SHP77 (cell line): ENCODE data around the gene ELL.
"Not testable (repeated sequence)": the region's sequence is repeated elsewhere in the genome, so short reads cannot be mapped to it uniquely, and the experiment has no call there.

Experiments
- DNase-seq, 2 experiments: peaks; one replicate each; lab custom pipeline; 2025; lab: John Stamatoyannopoulos, UW

ELL gene

DNA sequence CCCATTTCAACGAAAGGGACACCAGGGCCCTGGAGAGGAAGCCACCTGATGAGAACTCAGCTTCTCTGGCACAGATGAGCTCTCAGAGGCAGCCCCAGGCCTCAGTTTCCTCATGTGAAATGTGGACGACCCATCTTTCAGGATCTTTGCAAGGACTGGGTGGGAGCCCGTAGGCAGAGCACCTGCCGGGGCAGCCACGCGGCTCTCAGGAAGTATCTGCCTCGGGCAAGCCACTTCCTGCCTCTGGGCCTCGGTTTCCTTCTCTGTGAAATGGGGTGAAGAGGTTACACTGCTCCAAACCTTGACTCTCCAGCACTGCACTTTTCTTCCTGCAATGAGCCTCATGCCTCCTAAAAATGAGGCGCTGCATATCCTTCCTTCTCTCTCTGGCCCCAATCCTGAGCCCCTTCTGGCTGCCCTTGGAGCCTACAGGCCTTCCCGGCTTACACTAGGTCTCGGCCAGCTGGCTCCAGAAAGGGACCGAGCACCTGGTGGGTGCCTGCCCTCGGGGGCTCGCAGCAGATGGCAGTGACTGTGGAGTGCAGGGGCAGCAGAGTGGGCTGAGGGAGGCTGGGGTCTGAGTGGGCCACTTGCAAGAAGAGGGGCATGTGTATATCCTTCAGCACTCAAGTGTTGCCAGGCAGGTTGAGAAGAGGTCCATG, 99.2 kb downstream of the ELL start:
- DNase-seq = no peak

DNA sequence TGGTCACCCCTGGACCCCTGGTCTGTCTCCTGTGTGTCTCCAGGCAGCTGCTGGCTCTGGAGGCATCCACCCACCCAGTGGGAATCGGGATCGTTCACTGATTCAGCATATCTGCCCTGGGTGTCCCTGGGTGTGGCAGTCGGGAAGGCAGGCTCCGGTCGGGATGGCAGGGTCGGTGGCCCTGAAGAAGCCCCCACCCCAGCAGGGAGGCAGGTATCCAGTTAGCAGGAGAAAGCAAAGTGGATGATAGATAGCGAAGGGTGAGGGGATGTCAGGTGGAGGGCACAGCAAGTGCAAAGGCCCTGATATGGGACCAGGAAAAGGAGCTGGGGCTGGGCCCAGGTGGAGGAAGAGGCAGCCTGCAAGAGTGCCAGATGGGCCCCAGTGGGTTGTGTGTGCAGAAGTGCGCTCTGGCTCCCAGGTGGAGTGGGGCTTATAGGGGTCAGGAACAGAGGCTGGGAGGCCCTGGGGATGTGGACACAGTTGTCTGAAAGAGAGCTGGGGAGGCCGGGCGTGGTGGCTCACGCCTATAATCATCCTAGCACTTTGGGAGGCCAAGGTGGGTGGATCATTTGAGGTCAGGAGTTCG, 100.4 kb downstream of the ELL start:
- DNase-seq = no peak

DNA sequence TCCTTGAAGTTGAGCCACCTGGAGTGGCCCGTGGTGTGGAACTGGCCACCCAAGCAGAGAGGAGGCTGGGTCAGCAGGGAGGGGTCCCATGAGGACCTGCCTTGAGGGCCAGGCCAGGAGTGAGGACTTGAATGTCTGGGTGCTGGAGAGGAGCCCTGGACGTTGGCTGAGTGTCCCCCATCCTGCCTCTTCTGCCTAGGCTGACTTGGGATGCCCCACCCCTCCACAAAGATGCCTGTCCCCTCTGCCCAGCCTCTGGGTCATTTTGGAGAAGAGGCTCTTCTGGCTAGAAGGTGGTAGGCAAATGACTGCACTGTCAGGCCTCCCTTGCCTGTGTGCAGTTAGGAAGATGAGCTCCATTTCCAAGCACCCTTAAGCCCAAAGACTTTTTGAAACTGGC, 100.9 kb downstream of the ELL start:
- DNase-seq = no peak

DNA sequence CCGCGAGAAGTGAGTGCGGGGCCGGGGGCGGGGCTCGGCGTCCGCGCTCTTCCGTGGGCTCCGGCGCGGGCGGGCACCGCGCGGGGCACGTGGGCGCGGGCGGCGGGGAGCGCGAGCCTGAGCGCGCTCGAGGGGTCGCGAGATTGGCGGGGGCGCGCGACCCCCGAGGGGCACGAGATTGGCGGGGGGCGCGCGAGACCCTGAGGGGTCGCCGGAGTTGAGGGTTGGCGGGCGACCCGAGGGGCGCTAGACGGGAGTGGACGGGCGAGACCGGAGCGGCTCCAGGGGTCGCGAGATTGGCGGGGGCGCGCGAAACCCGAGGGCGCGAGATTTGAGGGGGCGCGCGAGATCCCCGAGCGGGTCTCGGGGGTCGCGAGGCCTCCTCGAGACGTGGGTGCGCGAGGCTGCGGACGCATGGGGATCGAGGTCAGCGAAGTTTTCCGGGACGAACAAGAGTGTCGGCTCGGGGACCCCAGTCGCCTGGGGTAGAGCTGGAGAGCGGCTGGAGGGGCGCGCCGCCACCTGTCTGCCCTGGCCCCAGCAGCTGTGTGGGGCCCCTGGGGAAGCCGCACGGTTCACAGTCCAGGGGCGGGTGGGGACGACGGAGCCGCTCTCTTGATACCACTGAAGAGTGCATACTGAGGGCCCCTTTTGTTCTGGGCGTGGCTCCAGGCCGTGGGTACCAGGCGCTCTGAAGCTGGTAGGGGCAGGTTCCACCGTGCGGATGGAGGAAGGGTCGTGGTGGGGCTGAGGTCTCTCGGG, 102.0 kb downstream of the ELL start:
- peak in 1 of 2 experiments; percentile 31 for DNase-seq

DNA sequence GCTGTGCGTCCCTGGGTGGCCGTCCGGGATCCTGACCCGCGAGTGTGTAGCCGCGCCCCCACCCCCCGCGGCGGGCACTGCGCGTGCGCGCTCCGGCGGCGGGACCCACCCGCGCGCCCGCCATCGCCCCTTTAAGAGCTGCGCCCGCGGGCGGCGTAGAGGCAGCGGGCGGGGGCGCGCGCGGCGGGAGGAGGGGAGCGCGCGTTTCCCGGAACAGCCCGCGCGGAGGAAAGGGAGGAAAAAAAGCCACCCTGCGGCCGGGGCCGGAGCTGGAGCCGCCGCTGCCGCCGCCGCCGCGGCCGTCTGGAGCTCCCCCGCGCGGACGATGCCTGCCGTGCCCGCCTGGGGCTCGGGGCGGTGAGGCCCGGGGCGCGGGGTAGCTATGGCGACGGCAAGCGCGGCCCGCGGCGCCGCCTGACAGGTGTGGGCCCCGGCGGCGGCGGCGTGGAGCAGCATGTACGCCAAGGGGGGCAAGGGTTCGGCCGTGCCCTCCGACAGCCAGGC, 102.6 kb downstream of the ELL start, which contains the start of gene SSBP4:
SSBP4 (plus strand) TSS at position 204 of the 504 bp plus-strand sequence; CDS start at position 455, 251 bp downstream.
- DNase-seq = peak; percentile 63 to 73

DNA sequence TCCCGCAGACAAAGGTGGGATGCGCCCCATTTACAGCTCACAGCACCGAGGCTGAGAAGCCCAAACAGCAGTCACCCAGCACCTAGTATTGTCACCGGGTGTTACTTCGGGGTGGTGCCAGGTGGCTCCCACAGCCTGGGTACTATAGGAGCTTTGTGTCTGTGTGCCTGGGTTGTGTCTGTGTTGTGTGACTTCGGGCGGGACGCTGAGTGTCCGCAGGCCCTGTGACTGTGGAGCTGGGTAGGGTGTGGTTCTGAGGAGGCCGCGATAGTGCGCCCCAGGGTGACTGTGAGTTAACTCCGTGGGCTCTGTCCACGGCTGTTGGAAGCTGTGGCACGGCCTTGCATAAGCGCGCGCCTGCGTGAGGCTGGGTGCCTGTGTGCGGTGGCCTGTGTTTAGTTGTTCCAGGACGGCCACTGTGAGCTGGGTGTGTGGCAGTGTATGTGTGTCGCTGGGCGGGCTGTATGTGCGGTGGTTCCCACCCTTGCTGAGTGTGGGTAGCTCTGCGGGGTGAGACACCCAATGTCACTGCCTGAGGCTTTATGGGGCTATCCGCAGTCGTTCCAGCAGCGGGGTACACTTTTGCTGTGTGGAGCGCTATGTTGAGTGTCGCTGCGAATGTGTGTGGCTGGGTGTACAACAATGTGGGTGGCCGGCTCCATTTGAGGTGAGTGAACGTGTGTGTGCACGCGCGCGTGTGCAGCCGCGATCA, 103.2 kb downstream of the ELL start:
- peak in 1 of 2 experiments; percentile 24 for DNase-seq

DNA sequence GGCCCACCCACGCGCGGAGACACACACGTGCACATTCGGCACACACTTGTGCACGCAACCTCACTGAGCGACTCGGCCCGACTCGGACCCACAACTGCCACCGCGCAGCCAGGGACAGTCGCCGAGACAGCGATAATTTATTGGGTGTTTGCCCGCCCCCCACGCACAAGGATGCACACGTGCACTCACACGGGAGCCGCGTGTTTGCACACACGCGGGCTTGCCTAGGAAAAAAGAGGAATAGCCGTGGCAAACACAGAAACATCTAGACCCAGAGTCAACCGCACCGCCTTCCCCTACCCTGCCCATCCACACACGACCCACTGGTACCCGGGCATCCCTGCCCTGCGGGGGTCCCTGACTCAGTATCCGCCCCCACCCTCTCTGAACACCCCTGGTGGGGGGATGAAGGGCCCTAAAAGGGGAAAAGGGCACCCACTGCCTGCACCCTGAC, 103.8 kb downstream of the ELL start:
- no peak for DNase-seq

DNA sequence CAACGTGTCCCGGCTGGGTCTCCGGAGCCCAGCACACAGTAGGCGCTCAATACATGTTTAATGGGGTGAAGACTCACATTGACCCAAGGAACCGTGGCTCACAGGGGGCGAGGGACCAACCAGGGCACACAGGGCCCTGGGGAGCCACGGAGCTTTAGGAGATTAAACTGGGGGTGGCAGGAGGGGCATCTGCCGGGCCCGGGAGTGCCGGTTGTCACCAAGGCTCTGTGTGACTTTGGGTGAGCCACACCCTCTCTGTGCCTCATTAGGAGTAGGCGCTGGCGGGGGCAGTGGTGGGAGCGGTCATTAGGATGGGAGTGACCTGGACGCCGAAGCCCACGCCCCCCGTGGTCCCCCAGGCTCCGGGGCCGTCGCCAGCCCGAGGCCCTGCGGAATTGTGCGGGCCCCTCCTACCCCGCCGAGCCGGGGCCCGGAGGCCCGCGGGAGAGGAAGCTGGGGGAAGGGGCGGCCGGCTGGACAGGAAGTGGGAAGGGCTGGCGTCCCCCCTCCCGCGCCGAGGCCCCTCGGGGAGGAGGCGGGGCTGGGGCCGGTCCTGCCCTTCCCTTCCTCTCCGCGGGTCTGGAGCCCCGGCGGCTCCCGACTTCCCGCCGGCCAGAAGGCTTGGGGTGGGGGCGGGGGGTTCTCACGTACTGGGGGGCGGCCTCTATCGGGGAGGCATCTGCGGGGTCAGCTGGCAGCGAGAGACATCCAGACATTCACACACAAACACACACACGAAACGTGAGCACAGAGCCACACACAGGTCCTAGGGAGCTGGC, 104.4 kb downstream of the ELL start:
- DNase-seq = peak; percentile 77 to 87

DNA sequence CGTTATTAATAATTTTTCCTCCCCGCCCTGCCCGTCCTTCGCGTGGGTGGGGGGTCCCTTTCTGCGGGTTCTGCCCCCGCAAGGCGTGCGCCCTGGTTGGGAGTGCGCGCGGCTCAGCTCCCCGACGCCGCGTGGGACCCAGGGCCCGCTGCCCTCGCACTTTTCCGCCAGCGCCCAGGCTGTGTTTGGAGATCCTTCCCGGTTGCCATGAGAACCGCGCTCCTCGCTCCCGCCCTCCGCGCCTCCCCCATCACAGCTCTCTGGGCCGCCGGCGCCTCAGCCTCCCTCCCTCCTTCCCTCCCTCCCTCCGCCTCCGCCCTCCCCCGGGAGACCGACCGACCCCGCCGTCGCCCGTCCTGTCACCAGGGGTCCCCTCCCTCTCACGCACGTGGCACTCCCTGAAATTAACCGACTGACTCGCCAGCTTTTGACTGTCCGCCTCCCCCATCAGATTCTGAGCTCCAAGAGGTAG, 105.1 kb downstream of the ELL start:
- DNase-seq = peak; percentile 67 to 78

DNA sequence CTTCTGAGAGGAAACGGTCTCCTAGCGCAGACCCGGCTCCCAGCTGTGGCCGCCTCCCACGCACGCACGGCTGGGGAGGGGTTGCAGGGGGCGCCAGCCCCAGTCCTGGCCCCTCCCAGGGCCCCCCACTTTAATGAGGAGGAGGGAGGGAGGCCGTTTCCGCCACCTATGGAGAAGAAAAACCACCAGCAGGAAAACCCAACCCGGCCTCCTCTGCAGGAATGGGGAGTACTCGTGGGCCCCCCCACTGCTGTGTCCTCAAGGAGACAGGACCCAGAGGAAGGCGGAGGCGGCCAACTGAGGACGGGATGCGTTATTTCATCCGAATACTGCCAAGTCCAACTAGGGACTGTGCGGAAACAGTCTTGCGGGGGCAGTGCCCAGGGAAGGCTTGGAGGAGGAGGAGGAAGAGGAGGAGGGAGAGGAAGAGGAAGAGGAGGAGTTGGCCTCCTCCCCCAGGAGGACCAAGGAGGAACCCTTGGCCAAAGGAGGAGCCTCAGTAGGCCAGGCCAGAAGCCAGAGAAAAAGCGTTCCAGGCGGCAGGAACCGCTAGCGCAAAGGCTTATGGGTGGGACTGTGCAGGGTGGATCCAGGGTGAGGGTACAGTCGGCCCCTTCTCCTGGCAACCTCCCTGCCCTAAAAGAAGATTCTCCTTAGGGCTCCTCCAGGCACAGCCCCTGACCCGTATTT, 106.5 kb downstream of the ELL start:
- DNase-seq = no peak

DNA sequence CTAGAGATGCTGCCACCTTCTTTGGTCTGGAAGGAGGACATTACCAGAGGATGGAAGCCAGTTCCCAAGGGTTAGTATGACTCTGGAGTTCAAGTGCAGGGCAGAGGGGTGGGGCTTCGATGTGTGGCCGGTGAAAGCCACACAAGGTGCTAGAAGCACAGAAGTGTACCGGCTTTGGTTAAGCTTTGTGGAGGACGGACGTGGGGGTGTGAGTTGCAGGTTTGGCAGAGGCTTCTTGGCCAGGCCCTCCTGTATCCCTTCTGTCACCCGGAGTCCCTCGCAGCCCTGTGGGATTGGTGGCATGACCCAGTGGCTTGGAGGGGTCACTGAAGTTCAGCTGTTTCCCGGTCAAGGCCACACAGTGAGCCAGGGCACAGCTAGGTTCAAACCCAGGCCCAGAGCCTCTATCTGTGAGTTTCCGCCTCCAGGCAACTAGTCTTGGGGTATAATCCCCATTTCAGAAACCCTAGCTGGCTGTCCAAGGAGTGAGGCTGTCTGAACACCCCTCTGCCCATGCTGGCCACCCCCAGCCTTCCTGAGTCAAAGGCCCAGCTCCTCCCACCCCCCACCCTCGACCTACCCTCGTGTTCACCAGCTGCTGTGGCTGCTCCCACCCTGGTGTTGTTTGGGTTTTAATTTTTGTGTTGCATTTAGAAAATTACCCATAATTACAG, 107.2 kb downstream of the ELL start:
- DNase-seq = no peak

DNA sequence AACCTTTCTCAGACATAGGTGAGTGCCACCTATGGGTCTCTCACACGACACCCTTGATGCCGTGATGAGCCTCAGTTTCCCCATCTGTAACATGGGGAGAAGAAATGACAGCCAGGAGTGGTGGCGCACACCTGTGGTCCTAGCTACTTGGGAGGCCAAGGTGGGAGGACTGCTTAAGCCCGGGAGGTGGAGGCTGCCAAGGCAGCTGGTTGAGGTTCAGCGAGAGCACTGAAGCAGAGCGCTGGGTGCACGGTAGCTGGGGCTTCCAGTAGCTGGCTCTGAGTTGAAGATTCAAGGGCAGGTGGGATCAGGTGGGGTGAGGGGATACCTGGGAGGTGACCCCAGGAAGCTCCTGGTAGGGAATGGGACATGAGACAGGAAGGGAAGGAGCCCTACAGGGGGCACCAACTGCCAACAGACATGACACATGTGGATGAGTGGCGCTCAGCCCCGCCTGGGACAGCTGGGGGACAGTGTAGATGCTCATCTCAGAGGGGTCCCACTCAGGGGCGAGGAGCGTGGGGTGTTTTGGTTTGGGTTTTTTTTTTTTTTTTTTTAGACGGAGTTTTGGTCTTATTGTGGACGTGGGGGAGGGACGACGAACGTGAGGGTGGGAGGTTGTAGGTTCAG, 109.1 kb downstream of the ELL start:
- DNase-seq = no peak

DNA sequence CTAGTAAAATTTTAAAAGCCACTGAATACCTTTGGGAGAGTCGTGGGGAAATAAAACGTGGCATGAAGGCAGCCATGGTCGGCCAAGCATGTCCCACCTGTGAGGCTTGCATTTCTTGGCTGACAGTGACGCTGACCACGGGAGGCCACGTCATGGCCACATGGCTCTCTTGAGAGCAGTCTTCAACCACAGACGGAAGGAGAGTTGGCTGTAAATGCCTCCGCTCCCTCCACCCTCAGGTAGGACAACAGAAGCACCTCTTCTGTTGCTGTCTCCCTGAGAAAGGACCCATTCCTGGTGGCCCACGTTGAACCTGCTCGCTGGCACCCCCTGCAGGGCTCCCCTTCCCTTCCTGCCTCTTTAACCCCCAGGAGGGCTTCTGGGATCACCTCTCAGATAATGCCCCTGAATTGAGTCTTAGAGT, 113.8 kb downstream of the ELL start:
- peak; percentile 23 to 26 for DNase-seq

DNA sequence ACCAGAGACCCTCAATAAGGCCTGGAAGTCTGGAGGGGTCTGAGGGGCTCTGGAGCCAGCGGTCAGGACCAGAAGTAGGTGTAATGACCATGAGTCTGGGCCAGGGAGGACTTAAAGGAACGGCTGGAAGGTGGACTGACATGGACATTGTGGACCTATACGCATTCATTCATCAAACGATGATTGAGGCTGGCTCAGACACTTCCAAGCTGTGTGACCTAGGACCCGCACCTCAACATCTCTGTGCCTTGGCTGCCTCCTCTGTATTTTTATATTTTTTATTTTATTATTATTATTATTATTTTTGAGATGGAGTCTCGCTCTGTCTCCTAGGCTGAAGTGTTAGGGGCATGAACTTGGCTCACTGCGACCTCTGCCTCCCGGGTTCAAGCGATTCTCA, 115.1 kb downstream of the ELL start:
- no peak for DNase-seq

DNA sequence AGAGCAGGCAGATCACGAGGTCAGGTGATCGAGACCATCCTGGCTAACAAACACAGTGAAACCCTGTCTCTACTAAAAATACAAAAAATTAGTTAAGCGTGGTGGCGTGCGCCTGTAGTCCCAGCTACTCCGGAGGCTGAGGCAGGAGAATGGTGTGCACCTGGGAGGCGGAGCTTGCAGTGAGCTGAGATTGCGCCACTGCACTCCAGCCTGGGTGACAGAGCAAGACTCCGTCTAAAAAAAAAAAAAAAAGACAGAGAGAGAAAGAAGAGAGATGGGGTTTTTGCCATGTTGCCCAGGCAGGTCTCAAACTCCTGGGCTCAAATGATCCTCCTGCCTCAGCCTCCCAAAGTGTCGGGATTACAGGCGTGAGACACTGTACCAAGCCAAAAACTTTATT, 116.1 kb downstream of the ELL start:
- not testable (repeated sequence) for DNase-seq

DNA sequence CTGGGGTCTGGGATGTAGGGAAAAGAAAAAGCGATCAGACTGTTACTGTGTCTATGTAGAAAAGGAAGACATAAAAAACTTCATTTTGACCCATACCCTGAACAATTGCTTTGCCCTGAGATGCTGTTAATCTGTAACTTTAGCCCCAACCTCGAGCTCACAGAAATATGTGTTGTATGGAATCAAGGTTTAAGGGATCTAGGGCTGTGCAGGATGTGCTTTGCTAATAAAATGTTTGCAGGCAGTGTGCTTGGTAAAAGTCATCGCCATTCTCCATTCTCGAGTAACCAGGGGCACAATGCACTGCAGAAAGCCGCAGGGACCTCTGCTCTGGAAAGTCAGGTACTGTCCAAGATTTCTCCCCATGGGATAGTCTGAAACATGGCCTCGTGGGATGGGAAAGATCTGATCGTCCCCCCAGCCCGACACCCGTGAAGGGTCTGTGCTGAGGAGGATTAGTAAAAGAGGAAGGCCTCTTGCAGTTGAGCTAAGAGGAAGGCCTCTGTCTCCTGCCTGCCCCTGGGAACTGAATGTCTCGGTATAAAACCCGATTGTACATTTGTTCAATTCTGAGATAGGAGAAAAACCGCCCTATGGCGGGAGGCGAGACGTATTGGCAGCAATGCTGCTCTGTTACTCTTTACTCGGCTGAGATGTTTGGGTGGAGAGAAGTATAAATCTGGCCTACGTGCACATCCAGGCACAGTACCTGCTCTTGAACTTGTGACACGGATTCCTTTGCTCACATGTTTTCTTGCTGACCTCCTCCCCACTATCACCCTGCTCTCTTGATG, 119.2 kb downstream of the ELL start:
- DNase-seq = not testable (repeated sequence)

DNA sequence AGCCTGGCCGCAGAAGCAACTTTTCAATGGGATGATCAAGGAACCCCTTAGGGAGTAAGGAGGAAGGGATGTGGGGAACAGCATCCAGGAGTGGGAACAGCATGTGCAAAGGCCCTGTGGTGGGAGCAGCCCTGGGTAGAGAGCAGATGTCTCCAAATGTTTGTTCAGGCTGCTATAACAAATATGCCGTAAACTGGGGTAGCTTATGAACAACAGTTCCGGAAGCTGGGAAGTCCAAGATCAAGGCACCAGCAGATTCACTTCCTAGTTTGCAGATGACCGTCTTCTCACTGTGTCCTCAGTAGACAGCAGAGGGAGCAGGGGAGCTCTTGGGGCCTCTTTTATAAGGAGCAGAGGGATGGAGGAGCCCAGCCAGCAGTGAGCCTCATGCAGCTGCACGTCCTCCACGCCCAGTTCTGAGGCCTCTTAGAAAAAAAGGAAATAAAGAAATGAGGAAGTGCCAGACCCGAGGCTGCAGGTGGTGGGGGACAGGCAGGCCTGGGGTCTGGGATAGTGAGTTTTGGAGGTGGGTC, 120.2 kb downstream of the ELL start:
- peak; percentile 37 to 51 for DNase-seq

DNA sequence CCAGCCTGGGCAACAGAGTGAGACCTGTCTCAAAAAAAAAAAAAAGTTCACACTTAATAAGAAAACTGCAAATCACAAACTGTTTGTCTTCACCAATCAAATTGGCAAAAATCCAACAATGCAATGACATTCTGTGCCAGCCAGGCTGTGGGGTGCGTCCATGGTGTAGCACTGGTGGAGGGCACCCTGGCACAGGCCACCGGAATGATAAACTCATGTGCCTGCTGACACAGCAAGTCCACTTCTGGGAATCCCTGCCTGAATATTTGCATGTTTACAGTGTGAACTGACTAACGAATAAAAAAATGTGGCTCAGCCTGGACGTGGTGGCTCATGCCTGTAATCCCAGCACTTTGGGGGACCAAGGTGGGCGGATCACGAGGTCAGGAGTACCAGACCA, 122.9 kb downstream of the ELL start:
- no peak for DNase-seq
